ENCODE results near the gene SLC43A3. TPM values are rescaled to one million over a fixed set of nuclear protein-coding genes. Genes with fewer than 3 reads are reported as not detected.

The SLC43A3 gene
- total RNA-seq, 4 donors from 2014 or later: 26.6 to 90.4 (median 77.0) TPM

GRCh38 chr11:57440744-57441414, 14.0 kb upstream of the SLC43A3 start:
- no peak overlapping the region for H3K27ac ChIP-seq (replicated peaks in 1 of 4)
- intact Hi-C loops (cut with DNase I): loop anchor here (2.0 kb wide), 1 partner anchor 26 kb away; no protein-coding TSS in a partner anchor
- no peaks in the 10 kb centered on the region for H3K4me1 ChIP-seq
- 87% methylated on average over 4 of the region's 4 CpGs for WGBS
- no peak overlapping the region for H3K4me3 ChIP-seq
- no peaks in the 10 kb centered on the region for H3K9me3 ChIP-seq
- no peaks in the 10 kb centered on the region for H3K36me3 ChIP-seq
- TF ChIP-seq POLR2A (IDR thresholded peaks at IDR 0.05; ENCODE audit: low read depth) (no peak), POLR2AphosphoS5 (IDR thresholded peaks at IDR 0.05) (no peak), CTCF (IDR thresholded peaks at IDR 0.05) (no peak), EP300 (IDR thresholded peaks at IDR 0.05) (no peak)
- no peak for DNase-seq (ENCODE audit: extremely low spot score)
- H3K27me3 ChIP-seq: no peaks in the 10 kb centered on the region

- H3K9me3 ChIP-seq: no peaks in the 10 kb centered on the region
- H3K27me3 ChIP-seq: no peaks in the 10 kb centered on the region
- TF ChIP-seq CTCF (IDR thresholded peaks at IDR 0.05) (no peak), POLR2AphosphoS5 (IDR thresholded peaks at IDR 0.05) (no peak), EP300 (IDR thresholded peaks at IDR 0.05) (no peak), POLR2A (IDR thresholded peaks at IDR 0.05; ENCODE audit: low read depth) (no peak)
- H3K4me3 ChIP-seq: no peak overlapping the region
- intact Hi-C loops (cut with DNase I): loop anchor here (2.0 kb wide), 1 partner anchor 25 kb away; no protein-coding TSS in a partner anchor
- WGBS: 78% methylated on average over 6 of the region's 6 CpGs
- H3K4me1 ChIP-seq: peaks cover 3 to 11% (median 8%) of the 10 kb centered on the region in 4 donors
- H3K27ac ChIP-seq (replicated peaks in 1 of 4): no peak overlapping the region
- no peak for DNase-seq (ENCODE audit: extremely low spot score)
- no peaks in the 10 kb centered on the region for H3K36me3 ChIP-seq
These were observed 12.9 kb upstream of the SLC43A3 start for GRCh38 chr11:57439786-57440185.

GRCh38 chr11:57438345-57439285, 11.7 kb upstream of the SLC43A3 start:
- TF ChIP-seq EP300 (IDR thresholded peaks at IDR 0.05): no peak
- TF ChIP-seq POLR2A (IDR thresholded peaks at IDR 0.05; ENCODE audit: low read depth): no peak
- TF ChIP-seq POLR2AphosphoS5 (IDR thresholded peaks at IDR 0.05): no peak
- TF ChIP-seq CTCF (IDR thresholded peaks at IDR 0.05): no peak
- intact Hi-C loops (cut with DNase I): no loop called here
- no peak for DNase-seq (ENCODE audit: extremely low spot score)
- Histone ChIP-seq H3K9me3 (no peaks in the 10 kb centered on the region), H3K27me3 (no peaks in the 10 kb centered on the region), H3K4me3 (no peak overlapping the region), H3K36me3 (no peaks in the 10 kb centered on the region), H3K4me1 (peaks cover 3 to 22% (median 19%) of the 10 kb centered on the region in 4 donors), H3K27ac (replicated peaks in 1 of 4) (no peak overlapping the region)
- WGBS: 86% methylated on average over 12 of the region's 12 CpGs

- Histone ChIP-seq H3K4me3 (no peak overlapping the region), H3K9me3 (no peaks in the 10 kb centered on the region), H3K27ac (replicated peaks in 1 of 4) (no peak overlapping the region), H3K27me3 (no peaks in the 10 kb centered on the region), H3K36me3 (no peaks in the 10 kb centered on the region), H3K4me1 (peaks cover 3 to 39% (median 32%) of the 10 kb centered on the region in 4 donors)
- no peak for DNase-seq (ENCODE audit: extremely low spot score)
- whole genome bisulfite sequencing: 96% methylated on average over 7 of the region's 7 CpGs
- intact Hi-C loops (cut with DNase I): no loop called here
- TF ChIP-seq EP300 (IDR thresholded peaks at IDR 0.05) (no peak), CTCF (IDR thresholded peaks at IDR 0.05) (no peak), POLR2A (IDR thresholded peaks at IDR 0.05; ENCODE audit: low read depth) (no peak), POLR2AphosphoS5 (IDR thresholded peaks at IDR 0.05) (no peak)
These were observed 9.1 kb upstream of the SLC43A3 start for GRCh38 chr11:57436031-57436430.
